Mucosa of descending colon (tissue), 3 donors: Measurements from ENCODE around the gene BUB1B. TPM values are rescaled to one million over a fixed set of nuclear protein-coding genes. Genes with fewer than 3 reads are reported as not detected.
"Not testable (repeated sequence)": the region's sequence is repeated elsewhere in the genome, so short reads cannot be mapped to it uniquely, and the experiment has no call there.

Source experiments
- ATAC-seq: fragments of 200-7000 bp; cut with Tn5 transposase; one replicate; pipeline ENCODE4 v1.9.1; 2020; ENCODE audit warnings: mild to moderate bottlenecking, moderate library complexity
- DNase-seq, 3 donors: peaks; one replicate each; pipeline ENCODE4 v3.0.0-alpha.2; 2020
- H3K36me3 ChIP-seq: fragments of 200-600 bp; one replicate; pipeline ENCODE4 v1.8.0; 2021; ENCODE audit warnings: low read depth, mild to moderate bottlenecking
- H3K4me1 ChIP-seq: fragments of 200-600 bp; one replicate; pipeline ENCODE4 v1.8.0; 2021; ENCODE audit warnings: low read depth, mild to moderate bottlenecking
- H3K4me3 ChIP-seq: fragments of 200-600 bp; one replicate; pipeline ENCODE4 v1.8.0; 2021; ENCODE audit warnings: mild to moderate bottlenecking
- H3K9me3 ChIP-seq: fragments of 200-600 bp; one replicate; pipeline ENCODE4 v1.8.0; 2021; ENCODE audit warnings: mild to moderate bottlenecking
- intact Hi-C, 2 donors: fragments of 100-400 bp; cut with DNase I in 1 of 2; cut with micrococcal nuclease in 1 of 2; formaldehyde crosslinking; loops; one replicate each; pipeline versions ENCODE4 v1.11.0 to v1.11.1; 2022; cut with DNase I, micrococcal nuclease
- total RNA-seq, 3 donors: library from RNA; stranded (reverse); fragmentation: NEBNext Ultra II Directional in 2 of 3; extraction: Animal tissue kit (Norgen Biotek cat#: 25700) in 2 of 3; gene quantifications; one replicate each; pipeline versions ENCODE4 v1.2.1 to v1.2.4, GENCODE V29; 2021 to 2023
- TF ChIP-seq, protein P1 (sequence below): fragments of 200-600 bp; IDR thresholded peaks from one replicate; pipeline ENCODE4 v1.8.0; 2022; ENCODE audit warnings: antibody characterized with exemption, mild to moderate bottlenecking
- donor health status: DM: no; HTN: no; CAD: no; lungs with moderate emphysema.
- donor health status: DM: no; HTN: no; CAD: no.
- donor health status: DM: no; HTN: yes; CAD: no.

Gene BUB1B
- total RNA-seq, 3 donors from 2014 or later: 5.0 to 13.6 (median 5.1) TPM

DNA sequence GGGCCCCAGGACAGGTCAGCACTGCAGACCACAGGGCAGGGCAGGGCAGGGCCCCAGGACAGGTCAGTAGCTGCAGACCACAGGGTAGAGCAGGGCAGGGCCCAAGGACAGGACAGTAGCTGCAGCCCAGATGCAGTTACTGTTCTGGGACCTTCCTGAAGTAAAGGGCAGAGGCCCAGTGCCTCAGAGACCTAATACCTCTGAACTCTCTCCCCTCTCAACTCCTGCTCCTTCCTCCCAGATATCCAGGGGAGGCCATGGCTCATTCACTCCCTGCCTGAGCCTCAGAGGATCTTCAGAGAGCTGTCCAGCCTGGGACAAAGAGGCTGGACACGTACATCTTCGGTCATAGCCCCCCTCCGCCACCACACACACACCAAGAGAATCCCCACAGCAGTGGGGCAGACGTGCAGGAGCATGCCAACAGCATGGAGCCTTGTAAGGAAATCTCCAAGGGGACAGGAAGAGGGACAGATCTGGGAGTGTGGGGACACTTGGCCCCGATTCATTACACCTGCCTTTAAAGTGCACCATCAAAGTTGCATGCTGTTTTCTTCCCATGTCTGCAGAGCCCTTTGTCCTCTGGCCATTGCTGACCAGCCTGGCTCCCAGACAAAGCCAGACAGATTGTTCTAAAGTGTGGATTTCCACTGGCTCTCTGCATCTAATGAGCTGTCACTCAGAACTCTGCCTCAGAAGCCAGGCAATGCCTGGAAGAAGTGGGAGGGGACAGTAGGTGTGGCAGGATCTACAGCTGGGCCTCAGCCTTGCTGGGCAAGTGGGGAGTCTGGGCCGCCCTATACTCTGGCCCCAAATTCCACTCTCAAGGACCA is 24.2 kb upstream of the BUB1B start:
- H3K36me3 ChIP-seq: no peaks in the 10 kb centered on the region
- no peak overlapping the region for H3K4me3 ChIP-seq
- no peak for ATAC-seq
- no peaks in the 10 kb centered on the region for H3K9me3 ChIP-seq
- TF ChIP-seq, protein P1, sequence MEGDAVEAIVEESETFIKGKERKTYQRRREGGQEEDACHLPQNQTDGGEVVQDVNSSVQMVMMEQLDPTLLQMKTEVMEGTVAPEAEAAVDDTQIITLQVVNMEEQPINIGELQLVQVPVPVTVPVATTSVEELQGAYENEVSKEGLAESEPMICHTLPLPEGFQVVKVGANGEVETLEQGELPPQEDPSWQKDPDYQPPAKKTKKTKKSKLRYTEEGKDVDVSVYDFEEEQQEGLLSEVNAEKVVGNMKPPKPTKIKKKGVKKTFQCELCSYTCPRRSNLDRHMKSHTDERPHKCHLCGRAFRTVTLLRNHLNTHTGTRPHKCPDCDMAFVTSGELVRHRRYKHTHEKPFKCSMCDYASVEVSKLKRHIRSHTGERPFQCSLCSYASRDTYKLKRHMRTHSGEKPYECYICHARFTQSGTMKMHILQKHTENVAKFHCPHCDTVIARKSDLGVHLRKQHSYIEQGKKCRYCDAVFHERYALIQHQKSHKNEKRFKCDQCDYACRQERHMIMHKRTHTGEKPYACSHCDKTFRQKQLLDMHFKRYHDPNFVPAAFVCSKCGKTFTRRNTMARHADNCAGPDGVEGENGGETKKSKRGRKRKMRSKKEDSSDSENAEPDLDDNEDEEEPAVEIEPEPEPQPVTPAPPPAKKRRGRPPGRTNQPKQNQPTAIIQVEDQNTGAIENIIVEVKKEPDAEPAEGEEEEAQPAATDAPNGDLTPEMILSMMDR: no peak
- no peaks in the 10 kb centered on the region for H3K4me1 ChIP-seq
- DNase-seq: no peak
- intact Hi-C loops: no loop called here

DNA sequence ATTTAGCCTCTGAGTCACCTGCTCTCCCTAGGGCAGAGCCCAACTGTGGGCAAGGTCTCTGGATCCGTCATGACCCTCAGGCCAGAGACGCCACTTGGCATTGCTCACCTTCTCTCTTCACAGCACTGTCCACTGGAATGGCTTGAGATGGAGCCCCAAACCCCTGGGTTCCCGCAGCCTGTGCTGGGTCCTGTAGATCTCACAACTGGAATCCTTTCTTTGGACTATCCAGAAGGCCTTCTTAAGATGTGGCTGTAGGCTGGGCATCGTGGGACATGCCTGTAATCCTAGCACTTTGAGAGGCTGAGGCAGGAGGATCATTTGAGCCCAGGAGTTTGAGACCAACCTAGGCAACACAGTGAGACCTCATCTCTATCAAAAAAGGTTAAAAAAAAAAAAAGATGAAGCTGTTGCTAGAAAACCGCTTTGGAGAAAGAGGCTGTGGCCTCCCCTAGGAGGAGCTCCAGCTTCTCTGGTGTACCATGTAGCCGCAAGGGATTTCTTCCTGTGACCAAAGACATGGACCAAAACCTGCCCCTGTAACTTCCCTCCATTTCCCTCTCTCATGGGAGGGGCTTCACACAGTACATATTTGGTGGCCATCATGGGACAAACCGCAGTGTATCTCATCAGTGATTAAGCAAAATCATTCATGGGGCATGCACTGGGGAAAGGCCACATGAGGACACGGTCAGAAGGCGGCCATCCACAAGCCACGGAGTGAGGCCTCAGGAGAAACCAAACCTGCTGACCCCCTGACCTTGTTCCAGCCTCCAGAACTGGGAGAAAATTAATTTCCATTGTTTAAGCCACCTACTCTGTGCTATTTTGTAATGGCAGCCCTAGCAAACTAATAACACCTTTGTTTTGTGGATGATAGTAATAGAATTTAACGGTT is 23.3 kb upstream of the BUB1B start:
- no peak overlapping the region for H3K4me3 ChIP-seq
- intact Hi-C loops: no loop called here
- TF ChIP-seq, protein P1: no peak
- H3K4me1 ChIP-seq: no peaks in the 10 kb centered on the region
- ATAC-seq (no peak), DNase-seq (no peak)
- no peaks in the 10 kb centered on the region for H3K9me3 ChIP-seq
- no peaks in the 10 kb centered on the region for H3K36me3 ChIP-seq

DNA sequence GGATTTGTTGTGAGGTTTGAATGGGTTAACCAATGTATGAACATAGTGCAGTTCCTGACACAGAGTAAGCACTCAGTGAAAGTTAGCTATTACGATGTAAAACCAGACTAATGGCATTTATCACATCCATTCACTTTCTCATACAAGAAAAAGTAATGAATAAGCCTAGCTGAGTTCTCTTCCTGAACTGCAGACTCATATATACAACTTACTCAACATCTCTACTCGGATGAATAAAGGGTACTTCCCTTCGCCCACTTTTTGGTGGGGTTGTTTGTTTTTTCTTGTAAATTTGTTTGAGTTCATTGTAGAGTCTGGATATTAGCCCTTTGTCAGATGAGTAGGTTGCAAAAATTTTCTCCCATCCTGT is 22.7 kb upstream of the BUB1B start:
- ATAC-seq, intact Hi-C loops, DNase-seq, H3K4me3 ChIP-seq, H3K36me3 ChIP-seq, H3K4me1 ChIP-seq, H3K9me3 ChIP-seq: not testable (repeated sequence)

DNA sequence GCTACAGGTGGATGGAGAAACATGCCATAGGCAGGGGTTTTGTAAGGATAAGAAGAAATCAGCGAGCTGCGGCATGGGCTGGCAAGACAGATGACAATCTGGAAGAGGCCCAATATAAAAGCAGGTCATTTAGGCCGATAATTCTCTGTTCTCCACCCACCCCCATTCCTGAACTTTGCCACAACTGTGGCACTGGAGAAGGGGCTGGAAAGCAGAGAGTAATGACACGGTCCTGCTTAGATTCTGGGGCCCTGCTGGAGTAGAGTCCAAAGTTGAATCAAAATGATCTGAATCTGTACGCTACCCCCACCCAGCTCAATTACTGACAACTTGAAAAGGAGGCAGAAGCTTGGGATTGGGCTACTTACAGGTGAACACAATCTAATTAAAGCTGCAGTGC is 18.4 kb upstream of the BUB1B start:
- Histone ChIP-seq H3K4me1 (no peaks in the 10 kb centered on the region), H3K36me3 (no peaks in the 10 kb centered on the region), H3K9me3 (no peaks in the 10 kb centered on the region), H3K4me3 (no peak overlapping the region)
- TF ChIP-seq, protein P1: no peak
- ATAC-seq (no peak), DNase-seq (no peak)
- intact Hi-C loops: no loop called here

DNA sequence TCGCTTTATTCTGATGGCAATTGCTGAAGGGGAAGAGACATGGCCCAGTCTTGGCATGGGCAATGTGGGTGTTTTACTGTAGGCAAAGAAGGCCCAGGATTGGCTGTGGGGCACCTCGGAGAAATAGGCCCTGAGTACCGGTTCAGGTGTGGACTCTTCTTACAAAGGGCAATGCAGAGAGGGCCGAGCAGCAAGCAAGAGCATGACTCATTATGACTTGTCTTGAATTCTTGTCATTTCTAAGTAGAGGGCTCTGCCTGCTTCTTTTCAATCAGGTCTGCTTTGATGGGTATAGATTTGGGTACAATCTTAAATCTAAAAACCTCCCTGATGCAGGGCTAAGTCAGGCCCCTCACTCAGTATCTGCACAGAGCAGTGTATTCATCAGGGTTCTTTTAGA is 14.8 kb upstream of the BUB1B start:
- ATAC-seq: no peak
- TF ChIP-seq, protein P1: no peak
- Histone ChIP-seq H3K4me1 (no peaks in the 10 kb centered on the region), H3K4me3 (no peak overlapping the region), H3K36me3 (no peaks in the 10 kb centered on the region), H3K9me3 (no peaks in the 10 kb centered on the region)
- no peak for DNase-seq
- intact Hi-C loops: no loop called here

DNA sequence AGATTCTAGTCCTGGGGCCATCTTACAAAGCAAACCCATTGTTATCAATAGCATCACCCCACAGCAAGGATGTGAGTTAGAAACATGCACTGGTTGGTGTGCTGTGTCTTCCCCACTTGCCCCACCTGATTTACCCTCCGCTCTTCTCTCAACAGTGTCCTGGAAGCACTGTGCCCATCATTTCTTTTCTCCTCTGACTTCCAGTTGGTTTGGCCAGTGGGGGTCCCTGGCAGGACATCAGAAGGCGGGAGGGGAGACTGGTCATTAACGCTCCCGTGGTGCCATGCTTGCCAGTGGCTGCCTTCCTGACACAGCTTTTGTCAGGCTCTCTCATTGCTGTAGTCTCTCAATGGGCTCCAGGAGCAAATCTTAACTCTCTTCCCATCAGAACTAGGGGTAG is 11.5 kb upstream of the BUB1B start:
- Histone ChIP-seq H3K4me3 (no peak overlapping the region), H3K4me1 (no peaks in the 10 kb centered on the region), H3K9me3 (no peaks in the 10 kb centered on the region), H3K36me3 (no peaks in the 10 kb centered on the region)
- intact Hi-C loops: no loop called here
- no peak for ATAC-seq
- DNase-seq: no peak
- TF ChIP-seq, protein P1: no peak
